HepG2 (cell line): ENCODE data around the gene HENMT1.

Experiments used
- MAFK ChIP-seq, 2 experiments: IDR thresholded peaks in 1 of 2; conservative IDR thresholded peaks in 1 of 2; 2 replicates each; pipeline ENCODE4 v1.6.1; 2011; ENCODE audit warnings: improper control_type of control experiment in 2 of 2, low read length in 2 of 2
- TF ChIP-seq, protein P1 (sequence below): sonication (generic); formaldehyde crosslinking; IDR thresholded peaks from 2 replicates; pipeline ENCODE4 v1.4.0; 2020; ENCODE audit warnings: low read depth, missing genetic modification reagents

DNA sequence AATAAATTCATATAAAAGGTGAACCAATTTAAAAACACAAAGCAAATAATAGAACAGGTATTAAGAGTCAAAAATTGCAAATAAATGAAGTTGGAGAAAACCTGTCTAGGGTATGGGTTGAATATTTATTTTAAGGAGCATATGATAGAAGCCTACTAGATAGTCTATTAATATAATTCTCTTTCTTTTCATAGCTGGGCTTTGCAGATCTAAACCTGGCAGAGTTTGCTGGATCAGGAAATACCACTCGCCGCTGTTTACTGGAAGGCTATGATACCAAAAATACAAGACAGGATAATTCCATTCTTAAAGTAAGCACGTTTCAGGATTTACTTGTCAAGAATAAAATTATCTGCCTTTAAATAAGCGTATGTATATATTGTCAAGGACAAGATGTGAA, 48.9 kb downstream of the HENMT1 start:
- TF ChIP-seq MAFK (conservative IDR thresholded peaks at IDR 0.05 in 1 of 2, IDR thresholded peaks at IDR 0.05 in 1 of 2; ENCODE audit: low read length in 2 of 2): no peak
- TF ChIP-seq, protein P1, sequence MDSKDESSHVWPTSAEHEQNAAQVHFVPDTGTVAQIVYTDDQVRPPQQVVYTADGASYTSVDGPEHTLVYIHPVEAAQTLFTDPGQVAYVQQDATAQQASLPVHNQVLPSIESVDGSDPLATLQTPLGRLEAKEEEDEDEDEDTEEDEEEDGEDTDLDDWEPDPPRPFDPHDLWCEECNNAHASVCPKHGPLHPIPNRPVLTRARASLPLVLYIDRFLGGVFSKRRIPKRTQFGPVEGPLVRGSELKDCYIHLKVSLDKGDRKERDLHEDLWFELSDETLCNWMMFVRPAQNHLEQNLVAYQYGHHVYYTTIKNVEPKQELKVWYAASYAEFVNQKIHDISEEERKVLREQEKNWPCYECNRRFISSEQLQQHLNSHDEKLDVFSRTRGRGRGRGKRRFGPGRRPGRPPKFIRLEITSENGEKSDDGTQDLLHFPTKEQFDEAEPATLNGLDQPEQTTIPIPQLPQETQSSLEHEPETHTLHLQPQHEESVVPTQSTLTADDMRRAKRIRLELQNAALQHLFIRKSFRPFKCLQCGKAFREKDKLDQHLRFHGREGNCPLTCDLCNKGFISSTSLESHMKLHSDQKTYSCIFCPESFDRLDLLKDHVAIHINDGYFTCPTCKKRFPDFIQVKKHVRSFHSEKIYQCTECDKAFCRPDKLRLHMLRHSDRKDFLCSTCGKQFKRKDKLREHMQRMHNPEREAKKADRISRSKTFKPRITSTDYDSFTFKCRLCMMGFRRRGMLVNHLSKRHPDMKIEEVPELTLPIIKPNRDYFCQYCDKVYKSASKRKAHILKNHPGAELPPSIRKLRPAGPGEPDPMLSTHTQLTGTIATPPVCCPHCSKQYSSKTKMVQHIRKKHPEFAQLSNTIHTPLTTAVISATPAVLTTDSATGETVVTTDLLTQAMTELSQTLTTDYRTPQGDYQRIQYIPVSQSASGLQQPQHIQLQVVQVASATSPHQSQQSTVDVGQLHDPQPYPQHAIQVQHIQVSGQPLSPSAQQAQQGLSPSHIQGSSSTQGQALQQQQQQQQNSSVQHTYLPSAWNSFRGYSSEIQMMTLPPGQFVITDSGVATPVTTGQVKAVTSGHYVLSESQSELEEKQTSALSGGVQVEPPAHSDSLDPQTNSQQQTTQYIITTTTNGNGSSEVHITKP (CRISPR knock-in tag): no peak
